Measurements from ENCODE around the gene ADAMTS1. TPM values are rescaled to one million over a fixed set of nuclear protein-coding genes. Genes with fewer than 3 reads are reported as not detected.
A peak's percentile ranks its signal among the peaks of the same experiment; 100 is the strongest.

The ADAMTS1 gene
- 0.02 TPM in 1 of 2 replicates, not detected in the other for total RNA-seq (2016; rRNA removed; fragmentation: Illumina TruSeq; extraction: Trizol)
- not detected in 2 replicates for total RNA-seq (2016; cell fraction: cytosol; rRNA removed; fragmentation: Illumina TruSeq; extraction: Trizol; ENCODE audit: low read depth)
- 0.15 TPM in 1 of 2 replicates, not detected in the other for total RNA-seq (2016; cell fraction: insoluble cytoplasmic fraction; rRNA removed; fragmentation: Illumina TruSeq; extraction: Trizol)
- total RNA-seq (2016; cell fraction: membrane; rRNA removed; fragmentation: Illumina TruSeq; extraction: Trizol), result 0.12 TPM in 1 of 2 replicates, not detected in the other
- total RNA-seq (2016; cell fraction: nucleus; rRNA removed; fragmentation: Illumina TruSeq; extraction: Trizol), result 0.16 and 0.68 TPM in 2 replicates
- 0.11 and 0.34 TPM in 2 replicates for polyA plus RNA-seq (2011; rRNA removed)
- 0.31 and 0.36 TPM in 2 replicates for polyA plus RNA-seq (2011; cell fraction: cytosol; rRNA removed)
- 1.0 and 1.2 TPM in 2 replicates for polyA plus RNA-seq (2011; cell fraction: nucleus; rRNA removed)
- 0.13 and 0.19 TPM in 2 replicates for polyA plus RNA-seq (2012)
- not detected in 2 replicates for polyA plus RNA-seq (2016; cell fraction: cytosol; fragmentation: Illumina TruSeq; extraction: Trizol; ENCODE audit: low read depth)
- 0.04 TPM in 1 of 2 replicates, not detected in the other for polyA plus RNA-seq (2016; cell fraction: insoluble cytoplasmic fraction; fragmentation: Illumina TruSeq; extraction: Trizol; ENCODE audit: low read depth)
- not detected in 2 replicates for polyA plus RNA-seq (2016; cell fraction: membrane; fragmentation: Illumina TruSeq; extraction: Trizol; ENCODE audit: low read depth)
- 0.16 TPM in 1 of 2 replicates, not detected in the other for polyA plus RNA-seq (2016; cell fraction: nucleus; fragmentation: Illumina TruSeq; extraction: Trizol; ENCODE audit: insufficient read depth, low read depth)
- 0.66 and 525 TPM in 2 replicates for polyA minus RNA-seq (2011; rRNA and poly(A)+ RNA removed; ENCODE audit: low replicate concordance)
- 9.5 and 10.6 TPM in 2 replicates for polyA minus RNA-seq (2011; cell fraction: cytosol; rRNA and poly(A)+ RNA removed)
- 3.1 and 4.2 TPM in 2 replicates for polyA minus RNA-seq (2011; cell fraction: nucleus; rRNA and poly(A)+ RNA removed)
- Bru-seq, nascent RNA, result percentile 23 among the genes with signal in this experiment
- percentile 24 among the genes with signal in this experiment for BruChase-seq, experiment 1, labeled RNA remaining after a 6-hour chase
- BruChase-seq, experiment 2, labeled RNA remaining after a 2-hour chase, result percentile 23 among the genes with signal in this experiment
- long read RNA-seq, experiment 1, result 0 reads
- long read RNA-seq, experiment 2, result 0 reads

GRCh38 chr21:26845066-26845758, at the start of gene ADAMTS1:
Gene ADAMTS1, minus strand, starts transcription at chr21:26845409. Its CDS starts 455 bp downstream, at chr21:26844954.
- DNase-seq (ENCODE audit: low spot score) (peak; percentile 4), FAIRE-seq (no peak), ATAC-seq (peak; percentile 84)
- H3K4me2 ChIP-seq (ENCODE audit: low read depth, low read length), result peak within 1 kb of the TSS; percentile 69
- 3% methylated on average over 20 of the region's 56 CpGs for WGBS (ENCODE audit: low lambda C conversion rate)
- no peaks in the 10 kb centered on the region for H4K20me1 ChIP-seq (ENCODE audit: insufficient read depth, low read length)
- no peak within 1 kb of the TSS for H2AFZ ChIP-seq (ENCODE audit: low read length)
- no peaks in the 10 kb centered on the region for H3K9me3 ChIP-seq (ENCODE audit: low read length)
- POLR2A ChIA-PET, result no interaction called here
- no peak within 1 kb of the TSS for H3K27ac ChIP-seq (ENCODE audit: extremely low read length, insufficient read depth, low read length)
- CTCF ChIA-PET (ENCODE audit: low intra/inter-chr PET ratio, low total read pairs), result no interaction called here
- BruUV-seq (replicated peaks), result no TSS peak
- intact Hi-C loops (cut with micrococcal nuclease; ENCODE audit: unreplicated experiment) (no loop called here), in situ Hi-C loops (cut with HindIII; ENCODE audit: extremely low pct_ligation_motif_present, low pct_unique_long_range_greater_than_20kb) (loop anchor here (5.0 kb wide), 3 partner anchors 857 to 1902 kb away; no protein-coding TSS in a partner anchor)
- peak within 1 kb of the TSS; percentile 33 to 59 (median 37); a peak in 5 of 6 replicates for H3K4me3 ChIP-seq (replicated peaks in 1 of 3; ENCODE audit: insufficient read depth in 1 of 3, low read depth in 2 of 3, low read length in 3 of 3)
- no peaks in the 10 kb centered on the region for H3K36me3 ChIP-seq (replicated peaks in 1 of 2; ENCODE audit: control insufficient read depth in 1 of 2, insufficient read depth in 2 of 2, low read length in 2 of 2)
- 0 out of 2 replicates have a peak, but pooled peaks cover 27% of the 10 kb centered on the region for H3K4me1 ChIP-seq (ENCODE audit: insufficient read depth, low read length)
- H3K79me2 ChIP-seq (ENCODE audit: insufficient read depth, low read length), result no peaks in the 10 kb centered on the region
- H3K27me3 ChIP-seq (ENCODE audit: control insufficient read depth in 1 of 2, insufficient read depth in 2 of 2, low read length in 2 of 2), result peaks cover 7 to 45% of the 10 kb centered on the region in 2 experiments; a peak in 3 of 5 replicates
- H3K9ac ChIP-seq (ENCODE audit: insufficient read depth, low read depth, low read length), result no peak within 1 kb of the TSS
- TF ChIP-seq ZNF496 (CRISPR knock-in tag; IDR thresholded peaks at IDR 0.05; ENCODE audit: insufficient replicate concordance), result no peak
- peak; percentile 28; the same call in 1 of the 2 replicates for TF ChIP-seq GABPB1 (CRISPR knock-in tag; IDR thresholded peaks at IDR 0.05)
- TF ChIP-seq ZNF350 (CRISPR knock-in tag; IDR thresholded peaks at IDR 0.05; ENCODE audit: borderline replicate concordance, low read depth), result no peak
- TF ChIP-seq ZBTB10 (CRISPR knock-in tag; IDR thresholded peaks at IDR 0.05; ENCODE audit: borderline replicate concordance), result no peak
- TF ChIP-seq ESRRA (CRISPR knock-in tag; IDR thresholded peaks at IDR 0.05; ENCODE audit: low read depth), result no peak
- TF ChIP-seq ZNF503 (CRISPR knock-in tag; IDR thresholded peaks at IDR 0.05), result no peak
- TF ChIP-seq JUND (CRISPR knock-in tag; IDR thresholded peaks at IDR 0.05), result no peak
- TF ChIP-seq POLR2AphosphoS2 (IDR thresholded peaks at IDR 0.05; ENCODE audit: low read depth, low read length), result no peak
- no peak for TF ChIP-seq ZNF10 (CRISPR knock-in tag; IDR thresholded peaks at IDR 0.05; ENCODE audit: borderline replicate concordance, low read depth)
- no peak for TF ChIP-seq ZNF160 (CRISPR knock-in tag; IDR thresholded peaks at IDR 0.05)
- peak; percentile 66 for TF ChIP-seq ZNF800 (CRISPR knock-in tag; IDR thresholded peaks at IDR 0.05)

All from HepG2 (cell line).